NOMO-1 (cell line): ENCODE measurements around the gene B3GNT5.
A peak's percentile ranks its signal among the peaks of the same experiment; 100 is the strongest.

Source experiments
- DNase-seq, 2 experiments: peaks; one replicate each; lab custom pipeline; 2025; ENCODE audit not compliant: unreplicated experiment in 2 of 2; lab: John Stamatoyannopoulos, UW

B3GNT5 gene

GRCh38 chr3:183252973-183253527, at the start of gene B3GNT5:
TSS of gene B3GNT5 (plus strand) at chr3:183253253. CDS start at chr3:183269799, 16,546 bp downstream.
- no peak for DNase-seq

GRCh38 chr3:183203670-183204069, 49.4 kb upstream of the B3GNT5 start:
- DNase-seq = no peak

GRCh38 chr3:183208260-183208659, 44.8 kb upstream of the B3GNT5 start:
- no peak for DNase-seq

- DNase-seq = no peak
These were observed 44.3 kb upstream of the B3GNT5 start for GRCh38 chr3:183208800-183209199.

- peak; percentile 78 to 95 for DNase-seq
These were observed 42.7 kb upstream of the B3GNT5 start for GRCh38 chr3:183210341-183210740.

GRCh38 chr3:183210862-183211341, 42.2 kb upstream of the B3GNT5 start:
- DNase-seq = peak; percentile 69 to 97

- no peak for DNase-seq
These were observed 41.7 kb upstream of the B3GNT5 start for GRCh38 chr3:183211352-183211751.

GRCh38 chr3:183212096-183212495, 41.0 kb upstream of the B3GNT5 start:
- DNase-seq = peak; percentile 18 to 58

GRCh38 chr3:183212565-183212964, 40.5 kb upstream of the B3GNT5 start:
- peak; percentile 89 to 99 for DNase-seq

GRCh38 chr3:183213415-183214276, 39.4 kb upstream of the B3GNT5 start:
- DNase-seq = no peak

GRCh38 chr3:183214277-183214612, 38.8 kb upstream of the B3GNT5 start:
- no peak for DNase-seq

- DNase-seq = no peak
These were observed 37.4 kb upstream of the B3GNT5 start for GRCh38 chr3:183215591-183216202.

- DNase-seq = no peak
These were observed 35.3 kb upstream of the B3GNT5 start for GRCh38 chr3:183217548-183218332.

- DNase-seq = peak; percentile 80 to 95
These were observed 34.2 kb upstream of the B3GNT5 start for GRCh38 chr3:183218826-183219225.

- no peak for DNase-seq
These were observed 32.2 kb upstream of the B3GNT5 start for GRCh38 chr3:183220828-183221227.

- no peak for DNase-seq
These were observed 30.3 kb upstream of the B3GNT5 start for GRCh38 chr3:183222631-183223235.

GRCh38 chr3:183224180-183224970, 28.7 kb upstream of the B3GNT5 start:
- no peak for DNase-seq

- no peak for DNase-seq
These were observed 26.6 kb upstream of the B3GNT5 start for GRCh38 chr3:183226333-183226890.

GRCh38 chr3:183227586-183227985, 25.5 kb upstream of the B3GNT5 start:
- DNase-seq = no peak
